ENCODE data around the gene SEPTIN10. TPM values are rescaled to one million over a fixed set of nuclear protein-coding genes. Genes with fewer than 3 reads are reported as not detected.
"Not testable (repeated sequence)": the region's sequence is repeated elsewhere in the genome, so short reads cannot be mapped to it uniquely, and the experiment has no call there.

SEPTIN10 gene
- total RNA-seq, 2 donors from 2014 or later = 3.0 to 7.5 TPM

GRCh38 chr2:109640000-109640399 is 26.2 kb upstream of the SEPTIN10 start:
- H3K9me3 Mint-ChIP-seq; ATAC-seq (replicated peaks); H3K27me3 Mint-ChIP-seq; H3K27ac Mint-ChIP-seq; H3K4me1 Mint-ChIP-seq; H3K4me3 Mint-ChIP-seq; H3K36me3 Mint-ChIP-seq (ENCODE audit: low read depth): not testable (repeated sequence)

- no peak overlapping the region for H3K27ac Mint-ChIP-seq
- ATAC-seq (replicated peaks) = peak; percentile 48
Observed at GRCh38 chr2:109638795-109639194, 25.0 kb upstream of the SEPTIN10 start.

GRCh38 chr2:109637749-109638570 is 24.2 kb upstream of the SEPTIN10 start:
- H3K27me3 Mint-ChIP-seq = peaks cover 11% of the 10 kb centered on the region
- peak overlapping the region; percentile 52 for H3K4me3 Mint-ChIP-seq
- peak; percentile 77 for ATAC-seq (replicated peaks)
- no peaks in the 10 kb centered on the region for H3K9me3 Mint-ChIP-seq
- peak overlapping the region; percentile 20 for H3K27ac Mint-ChIP-seq
- peaks cover 14% of the 10 kb centered on the region for H3K4me1 Mint-ChIP-seq
- H3K36me3 Mint-ChIP-seq (ENCODE audit: low read depth) = no peaks in the 10 kb centered on the region

More at GRCh38 chr2:109638795-109639194, 25.0 kb upstream of the SEPTIN10 start:
- no peaks in the 10 kb centered on the region for H3K36me3 Mint-ChIP-seq (ENCODE audit: low read depth)
- peaks cover 8% of the 10 kb centered on the region for H3K27me3 Mint-ChIP-seq
- no peak overlapping the region for H3K4me3 Mint-ChIP-seq
- H3K9me3 Mint-ChIP-seq = no peaks in the 10 kb centered on the region
- H3K4me1 Mint-ChIP-seq = peaks cover 10% of the 10 kb centered on the region

GRCh38 chr2:109636317-109636716 is 22.6 kb upstream of the SEPTIN10 start:
- H3K27ac Mint-ChIP-seq = no peak overlapping the region
- ATAC-seq (replicated peaks) = no peak

GRCh38 chr2:109635426-109636304 is 21.9 kb upstream of the SEPTIN10 start:
- ATAC-seq (replicated peaks) = no peak
- Mint-ChIP-seq H3K4me3 (no peak overlapping the region), H3K36me3 (ENCODE audit: low read depth) (no peaks in the 10 kb centered on the region), H3K27ac (no peak overlapping the region), H3K4me1 (peaks cover 14% of the 10 kb centered on the region), H3K9me3 (no peaks in the 10 kb centered on the region), H3K27me3 (peaks cover 9% of the 10 kb centered on the region)

More at GRCh38 chr2:109636317-109636716, 22.6 kb upstream of the SEPTIN10 start:
- no peaks in the 10 kb centered on the region for H3K9me3 Mint-ChIP-seq
- H3K27me3 Mint-ChIP-seq = peaks cover 11% of the 10 kb centered on the region
- H3K4me1 Mint-ChIP-seq = peaks cover 14% of the 10 kb centered on the region
- no peak overlapping the region for H3K4me3 Mint-ChIP-seq
- no peaks in the 10 kb centered on the region for H3K36me3 Mint-ChIP-seq (ENCODE audit: low read depth)

GRCh38 chr2:109633284-109633961 is 19.7 kb upstream of the SEPTIN10 start:
- Mint-ChIP-seq H3K9me3 (no peaks in the 10 kb centered on the region), H3K27ac (no peak overlapping the region), H3K36me3 (ENCODE audit: low read depth) (no peaks in the 10 kb centered on the region), H3K4me3 (no peak overlapping the region), H3K27me3 (peaks cover 6% of the 10 kb centered on the region), H3K4me1 (peaks cover 12% of the 10 kb centered on the region)
- peak; percentile 57 for ATAC-seq (replicated peaks)

- Mint-ChIP-seq H3K4me3 (no peak overlapping the region), H3K36me3 (ENCODE audit: low read depth) (no peaks in the 10 kb centered on the region), H3K27me3 (peaks cover 3% of the 10 kb centered on the region)
Observed at GRCh38 chr2:109632158-109632789, 18.5 kb upstream of the SEPTIN10 start.

GRCh38 chr2:109631741-109632140 is 18.0 kb upstream of the SEPTIN10 start:
- no peaks in the 10 kb centered on the region for H3K9me3 Mint-ChIP-seq
- no peak overlapping the region for H3K4me3 Mint-ChIP-seq
- H3K27ac Mint-ChIP-seq = no peak overlapping the region
- H3K36me3 Mint-ChIP-seq (ENCODE audit: low read depth) = no peaks in the 10 kb centered on the region
- ATAC-seq (replicated peaks) = no peak
- H3K4me1 Mint-ChIP-seq = peaks cover 4% of the 10 kb centered on the region
- peaks cover 3% of the 10 kb centered on the region for H3K27me3 Mint-ChIP-seq

More at GRCh38 chr2:109632158-109632789, 18.5 kb upstream of the SEPTIN10 start:
- Mint-ChIP-seq H3K4me1 (peaks cover 4% of the 10 kb centered on the region), H3K27ac (no peak overlapping the region), H3K9me3 (no peaks in the 10 kb centered on the region)
- no peak for ATAC-seq (replicated peaks)

- no peaks in the 10 kb centered on the region for H3K36me3 Mint-ChIP-seq (ENCODE audit: low read depth)
- peaks cover 4% of the 10 kb centered on the region for H3K4me1 Mint-ChIP-seq
- no peak overlapping the region for H3K4me3 Mint-ChIP-seq
- H3K27ac Mint-ChIP-seq = no peak overlapping the region
- peaks cover 3% of the 10 kb centered on the region for H3K27me3 Mint-ChIP-seq
- no peaks in the 10 kb centered on the region for H3K9me3 Mint-ChIP-seq
- no peak for ATAC-seq (replicated peaks)
Observed at GRCh38 chr2:109630441-109631430, 17.0 kb upstream of the SEPTIN10 start.

- no peak overlapping the region for H3K4me3 Mint-ChIP-seq
- peaks cover 3% of the 10 kb centered on the region for H3K27me3 Mint-ChIP-seq
- no peaks in the 10 kb centered on the region for H3K9me3 Mint-ChIP-seq
- ATAC-seq (replicated peaks) = no peak
- no peaks in the 10 kb centered on the region for H3K36me3 Mint-ChIP-seq (ENCODE audit: low read depth)
- H3K4me1 Mint-ChIP-seq = peaks cover 4% of the 10 kb centered on the region
- H3K27ac Mint-ChIP-seq = no peak overlapping the region
Observed at GRCh38 chr2:109629867-109630266, 16.1 kb upstream of the SEPTIN10 start.

GRCh38 chr2:109628321-109628720 is 14.6 kb upstream of the SEPTIN10 start:
- not testable (repeated sequence) for H3K9me3 Mint-ChIP-seq

GRCh38 chr2:109624339-109624738 is 10.6 kb upstream of the SEPTIN10 start:
- H3K27ac Mint-ChIP-seq = no peak overlapping the region
- H3K4me1 Mint-ChIP-seq = no peaks in the 10 kb centered on the region
- H3K36me3 Mint-ChIP-seq (ENCODE audit: low read depth) = no peaks in the 10 kb centered on the region
- no peak overlapping the region for H3K4me3 Mint-ChIP-seq
- ATAC-seq (replicated peaks) = peak; percentile 52
- H3K27me3 Mint-ChIP-seq = peaks cover 7% of the 10 kb centered on the region
- no peaks in the 10 kb centered on the region for H3K9me3 Mint-ChIP-seq

More at GRCh38 chr2:109628321-109628720, 14.6 kb upstream of the SEPTIN10 start:
- not testable (repeated sequence) for H3K27me3 Mint-ChIP-seq; H3K27ac Mint-ChIP-seq; H3K4me3 Mint-ChIP-seq; ATAC-seq (replicated peaks); H3K36me3 Mint-ChIP-seq (ENCODE audit: low read depth); H3K4me1 Mint-ChIP-seq

GRCh38 chr2:109623923-109624322 is 10.2 kb upstream of the SEPTIN10 start:
- Mint-ChIP-seq H3K27me3 (peaks cover 7% of the 10 kb centered on the region), H3K36me3 (ENCODE audit: low read depth) (no peaks in the 10 kb centered on the region), H3K27ac (no peak overlapping the region), H3K4me1 (no peaks in the 10 kb centered on the region), H3K9me3 (no peaks in the 10 kb centered on the region), H3K4me3 (no peak overlapping the region)
- no peak for ATAC-seq (replicated peaks)
